ENCODE data around the gene EMCN. TPM values are rescaled to one million over a fixed set of nuclear protein-coding genes. Genes with fewer than 3 reads are reported as not detected.

Gene EMCN
- total RNA-seq, 1 experiment from 2014 or later: not detected

GRCh38 chr4:100557306-100557705 is 39.5 kb upstream of the EMCN start:
- no peak for ATAC-seq
- Mint-ChIP-seq H3K4me1 (peaks cover 5% of the 10 kb centered on the region), H3K27ac (no peak overlapping the region), H3K27me3 (ENCODE audit: low read depth) (no peaks in the 10 kb centered on the region), H3K4me3 (no peak overlapping the region), H3K9me3 (peaks cover 31% of the 10 kb centered on the region), H3K36me3 (no peaks in the 10 kb centered on the region; the same call in 1 of the 2 replicates)
- TF ChIP-seq ZNF532 (CRISPR knock-in tag; IDR thresholded peaks at IDR 0.05; ENCODE audit: borderline replicate concordance) (no peak), ZMAT4 (CRISPR knock-in tag; IDR thresholded peaks at IDR 0.05) (no peak), CTCF (IDR thresholded peaks at IDR 0.05) (no peak), STAT6 (CRISPR knock-in tag; conservative IDR thresholded peaks at IDR 0.05; ENCODE audit: low read depth) (no peak), ATF1 (CRISPR knock-in tag; IDR thresholded peaks at IDR 0.05) (no peak), ZNF219 (CRISPR knock-in tag; IDR thresholded peaks at IDR 0.05; ENCODE audit: borderline replicate concordance) (no peak), NR1H2 (CRISPR knock-in tag; IDR thresholded peaks at IDR 0.05) (no peak), ZNF138 (CRISPR knock-in tag; conservative IDR thresholded peaks at IDR 0.05) (no peak), E2F1 (CRISPR knock-in tag; IDR thresholded peaks at IDR 0.05) (no peak), ZNF317 (CRISPR knock-in tag; IDR thresholded peaks at IDR 0.05; ENCODE audit: borderline replicate concordance, low read depth) (no peak), AFF4 (CRISPR knock-in tag; IDR thresholded peaks at IDR 0.05; ENCODE audit: borderline replicate concordance) (no peak), CREM (CRISPR knock-in tag; IDR thresholded peaks at IDR 0.05) (no peak), ARID4B (CRISPR knock-in tag; IDR thresholded peaks at IDR 0.05; ENCODE audit: borderline replicate concordance) (no peak), SP1 (CRISPR knock-in tag; conservative IDR thresholded peaks at IDR 0.05) (no peak), JAZF1 (CRISPR knock-in tag; IDR thresholded peaks at IDR 0.05) (no peak), HMGA2 (CRISPR knock-in tag; IDR thresholded peaks at IDR 0.05) (no peak), ZNF423 (CRISPR knock-in tag; IDR thresholded peaks at IDR 0.05) (no peak), PRRX2 (CRISPR knock-in tag; IDR thresholded peaks at IDR 0.05) (no peak)
- no peak for DNase-seq (ENCODE audit: low spot score)
- ChIA-PET CTCF (no interaction called here), POLR2A (no interaction called here)
